Memory B cell (primary cell): ENCODE data around the gene PDXP.

Experiments
- ATAC-seq: fragments of 150-1000 bp; cut with Tn5 transposase; 2 replicates; pipeline ENCODE4 v1.10.0; 2021; ENCODE audit warnings: low read depth, mild to moderate bottlenecking, moderate library complexity
- DNase-seq, 2 donors: peaks; one replicate each; pipeline ENCODE4 v3.0.0; 2022; ENCODE audit warnings: low spot score in 2 of 2
- H3K27ac Mint-ChIP-seq: one replicate; pipeline ENCODE4 v1.8.0; 2022; ENCODE audit warnings: mild to moderate bottlenecking, moderate library complexity, mixed read lengths
- H3K27me3 Mint-ChIP-seq: one replicate; pipeline ENCODE4 v1.8.0; 2022; ENCODE audit warnings: mixed read lengths
- H3K36me3 Mint-ChIP-seq: one replicate; pipeline ENCODE4 v1.8.0; 2022; ENCODE audit warnings: mild to moderate bottlenecking, mixed read lengths
- H3K4me1 Mint-ChIP-seq: one replicate; pipeline ENCODE4 v1.8.0; 2022; ENCODE audit warnings: mixed read lengths
- H3K4me3 Mint-ChIP-seq: one replicate; pipeline ENCODE4 v1.8.0; 2022; ENCODE audit warnings: mild to moderate bottlenecking, moderate library complexity, mixed read lengths
- H3K9me3 Mint-ChIP-seq: one replicate; pipeline ENCODE4 v1.8.0; 2022; ENCODE audit warnings: mixed read lengths

The PDXP gene

GRCh38 chr22:37701141-37701786 lies 42.7 kb downstream of the PDXP start:
- no peak overlapping the region for H3K4me3 Mint-ChIP-seq
- H3K4me1 Mint-ChIP-seq: peaks cover 8% of the 10 kb centered on the region
- peaks cover 13% of the 10 kb centered on the region for H3K36me3 Mint-ChIP-seq
- DNase-seq: no peak
- no peaks in the 10 kb centered on the region for H3K27me3 Mint-ChIP-seq
- ATAC-seq: no peak
- H3K9me3 Mint-ChIP-seq: no peaks in the 10 kb centered on the region
- no peak overlapping the region for H3K27ac Mint-ChIP-seq

GRCh38 chr22:37703906-37704305 lies 45.4 kb downstream of the PDXP start:
- Mint-ChIP-seq H3K4me1 (no peaks in the 10 kb centered on the region), H3K36me3 (peaks cover 13% of the 10 kb centered on the region), H3K27ac (no peak overlapping the region), H3K4me3 (no peak overlapping the region), H3K27me3 (no peaks in the 10 kb centered on the region), H3K9me3 (no peaks in the 10 kb centered on the region)
- no peak for ATAC-seq
- DNase-seq: no peak

- H3K9me3 Mint-ChIP-seq: no peaks in the 10 kb centered on the region
- no peaks in the 10 kb centered on the region for H3K27me3 Mint-ChIP-seq
- no peak overlapping the region for H3K4me3 Mint-ChIP-seq
- H3K36me3 Mint-ChIP-seq: peaks cover 13% of the 10 kb centered on the region
- no peak overlapping the region for H3K27ac Mint-ChIP-seq
- H3K4me1 Mint-ChIP-seq: no peaks in the 10 kb centered on the region
- DNase-seq: no peak
- no peak for ATAC-seq
These were observed 46.1 kb downstream of the PDXP start for GRCh38 chr22:37704645-37705044.

- ATAC-seq (no peak), DNase-seq (no peak)
- no peaks in the 10 kb centered on the region for H3K9me3 Mint-ChIP-seq
- H3K4me1 Mint-ChIP-seq: no peaks in the 10 kb centered on the region
- peaks cover 13% of the 10 kb centered on the region for H3K36me3 Mint-ChIP-seq
- H3K27me3 Mint-ChIP-seq: no peaks in the 10 kb centered on the region
- H3K27ac Mint-ChIP-seq: no peak overlapping the region
- no peak overlapping the region for H3K4me3 Mint-ChIP-seq
These were observed 46.7 kb downstream of the PDXP start for GRCh38 chr22:37705205-37705604.

GRCh38 chr22:37708580-37709444 lies 50.3 kb downstream of the PDXP start:
- Mint-ChIP-seq H3K9me3 (no peaks in the 10 kb centered on the region), H3K4me1 (no peaks in the 10 kb centered on the region), H3K4me3 (no peak overlapping the region), H3K27me3 (no peaks in the 10 kb centered on the region), H3K27ac (no peak overlapping the region), H3K36me3 (peaks cover 11% of the 10 kb centered on the region)
- DNase-seq: no peak
- no peak for ATAC-seq

- no peaks in the 10 kb centered on the region for H3K27me3 Mint-ChIP-seq
- no peaks in the 10 kb centered on the region for H3K9me3 Mint-ChIP-seq
- H3K36me3 Mint-ChIP-seq: peaks cover 10% of the 10 kb centered on the region
- ATAC-seq (no peak), DNase-seq (no peak)
- H3K4me3 Mint-ChIP-seq: no peak overlapping the region
- H3K27ac Mint-ChIP-seq: no peak overlapping the region
- H3K4me1 Mint-ChIP-seq: no peaks in the 10 kb centered on the region
These were observed 50.9 kb downstream of the PDXP start for GRCh38 chr22:37709445-37709765.

GRCh38 chr22:37710675-37711074 lies 52.2 kb downstream of the PDXP start:
- Mint-ChIP-seq H3K4me1 (no peaks in the 10 kb centered on the region), H3K27ac (no peak overlapping the region), H3K9me3 (no peaks in the 10 kb centered on the region), H3K27me3 (no peaks in the 10 kb centered on the region), H3K36me3 (peaks cover 7% of the 10 kb centered on the region), H3K4me3 (no peak overlapping the region)
- DNase-seq: no peak
- ATAC-seq: no peak

GRCh38 chr22:37711490-37711889 lies 53.0 kb downstream of the PDXP start:
- peaks cover 2% of the 10 kb centered on the region for H3K36me3 Mint-ChIP-seq
- H3K27me3 Mint-ChIP-seq: no peaks in the 10 kb centered on the region
- no peak for ATAC-seq
- no peaks in the 10 kb centered on the region for H3K4me1 Mint-ChIP-seq
- H3K9me3 Mint-ChIP-seq: no peaks in the 10 kb centered on the region
- no peak overlapping the region for H3K4me3 Mint-ChIP-seq
- no peak for DNase-seq
- no peak overlapping the region for H3K27ac Mint-ChIP-seq

- H3K9me3 Mint-ChIP-seq: no peaks in the 10 kb centered on the region
- H3K36me3 Mint-ChIP-seq: peaks cover 8% of the 10 kb centered on the region
- H3K4me1 Mint-ChIP-seq: no peaks in the 10 kb centered on the region
- ATAC-seq (no peak), DNase-seq (no peak)
- no peak overlapping the region for H3K4me3 Mint-ChIP-seq
- H3K27me3 Mint-ChIP-seq: no peaks in the 10 kb centered on the region
- H3K27ac Mint-ChIP-seq: no peak overlapping the region
These were observed 55.2 kb downstream of the PDXP start for GRCh38 chr22:37713761-37714160.

- no peaks in the 10 kb centered on the region for H3K27me3 Mint-ChIP-seq
- DNase-seq (no peak), ATAC-seq (no peak)
- peaks cover 8% of the 10 kb centered on the region for H3K36me3 Mint-ChIP-seq
- H3K4me3 Mint-ChIP-seq: no peak overlapping the region
- H3K4me1 Mint-ChIP-seq: no peaks in the 10 kb centered on the region
- H3K27ac Mint-ChIP-seq: no peak overlapping the region
- H3K9me3 Mint-ChIP-seq: no peaks in the 10 kb centered on the region
These were observed 56.1 kb downstream of the PDXP start for GRCh38 chr22:37714634-37715033.

- no peak overlapping the region for H3K27ac Mint-ChIP-seq
- no peaks in the 10 kb centered on the region for H3K9me3 Mint-ChIP-seq
- H3K36me3 Mint-ChIP-seq: peaks cover 10% of the 10 kb centered on the region
- ATAC-seq (no peak), DNase-seq (no peak)
- no peak overlapping the region for H3K4me3 Mint-ChIP-seq
- H3K4me1 Mint-ChIP-seq: no peaks in the 10 kb centered on the region
- no peaks in the 10 kb centered on the region for H3K27me3 Mint-ChIP-seq
These were observed 57.2 kb downstream of the PDXP start for GRCh38 chr22:37715760-37716159.
